NT2/D1 (cell line): Measurements from ENCODE around the gene PMM1.
A peak's percentile ranks its signal among the peaks of the same experiment; 100 is the strongest.
"Not testable (repeated sequence)": the region's sequence is repeated elsewhere in the genome, so short reads cannot be mapped to it uniquely, and the experiment has no call there.

Experiments used
- DNase-seq: peaks from one replicate; pipeline ENCODE4 v3.0.0-alpha.2; 2011; ENCODE audit warnings: low read depth, low spot score
- H3K27me3 ChIP-seq: 2 replicates; pipeline ENCODE4 v1.6.0; 2011; ENCODE audit warnings: mild to moderate bottlenecking; ENCODE audit not compliant: insufficient read length, insufficient read depth
- H3K36me3 ChIP-seq: 2 replicates; pipeline ENCODE4 v1.6.1; 2011; ENCODE audit warnings: mild to moderate bottlenecking, low read length, mixed read lengths; ENCODE audit not compliant: insufficient read depth, insufficient read length
- H3K4me1 ChIP-seq: 2 replicates; pipeline ENCODE4 v1.5.1; 2011; ENCODE audit not compliant: insufficient read depth, insufficient read length
- H3K4me3 ChIP-seq: 2 replicates; pipeline ENCODE4 v1.5.1; 2011; ENCODE audit warnings: low read depth; ENCODE audit not compliant: insufficient read length
- H3K9ac ChIP-seq: 2 replicates; pipeline ENCODE4 v1.6.0; 2011; ENCODE audit warnings: low read depth; ENCODE audit not compliant: insufficient read length
- H3K9me3 ChIP-seq: 2 replicates; pipeline ENCODE4 v1.5.1; 2011; ENCODE audit warnings: mild to moderate bottlenecking, low read length; ENCODE audit not compliant: insufficient read depth
- SUZ12 ChIP-seq: IDR thresholded peaks from 2 replicates; pipeline ENCODE4 v1.6.1; 2011; ENCODE audit not compliant: insufficient read length, insufficient read depth; ENCODE audit errors: extremely low read depth
- YY1 ChIP-seq: IDR thresholded peaks from 2 replicates; pipeline ENCODE4 v1.6.1; 2011; ENCODE audit not compliant: insufficient read length, insufficient read depth
- ZNF274 ChIP-seq: IDR thresholded peaks from 2 replicates; pipeline ENCODE4 v1.6.1; 2011; ENCODE audit warnings: mild to moderate bottlenecking, low read depth, low read length

PMM1 gene

GRCh38 chr22:41595703-41596102 lies 6.1 kb upstream of the PMM1 start:
- DNase-seq, result no peak
- Histone ChIP-seq H3K4me1 (peaks cover 5% of the 10 kb centered on the region), H3K9ac (no peak overlapping the region), H3K27me3 (no peaks in the 10 kb centered on the region), H3K9me3 (peaks cover 6% of the 10 kb centered on the region; the same call in 1 of the 2 replicates), H3K36me3 (peaks cover 18% of the 10 kb centered on the region), H3K4me3 (no peak overlapping the region)
- no peak for TF ChIP-seq ZNF274
- no peak for TF ChIP-seq SUZ12
- TF ChIP-seq YY1, result no peak

GRCh38 chr22:41593336-41593960 lies 3.8 kb upstream of the PMM1 start:
- H3K36me3 ChIP-seq, result peaks cover 11% of the 10 kb centered on the region
- H3K9me3 ChIP-seq, H3K9ac ChIP-seq, H3K4me1 ChIP-seq, H3K27me3 ChIP-seq, DNase-seq, H3K4me3 ChIP-seq: not testable (repeated sequence)

GRCh38 chr22:41587347-41587723 lies 2.3 kb downstream of the PMM1 start:
- Histone ChIP-seq H3K4me3 (no peak overlapping the region), H3K4me1 (peaks cover 4% of the 10 kb centered on the region), H3K9me3 (no peaks in the 10 kb centered on the region), H3K9ac (no peak overlapping the region), H3K27me3 (no peaks in the 10 kb centered on the region), H3K36me3 (peaks cover 16% of the 10 kb centered on the region)
- DNase-seq, result no peak
- TF ChIP-seq ZNF274 (no peak), SUZ12 (no peak), YY1 (no peak)

- no peak for DNase-seq
- TF ChIP-seq ZNF274, result no peak
- TF ChIP-seq YY1, result no peak
- no peak for TF ChIP-seq SUZ12
- no peak overlapping the region for H3K9ac ChIP-seq
- H3K9me3 ChIP-seq, result no peaks in the 10 kb centered on the region
- peaks cover 4% of the 10 kb centered on the region for H3K4me1 ChIP-seq
- H3K27me3 ChIP-seq, result no peaks in the 10 kb centered on the region
- H3K36me3 ChIP-seq, result peaks cover 19% of the 10 kb centered on the region
- no peak overlapping the region for H3K4me3 ChIP-seq
Measured at GRCh38 chr22:41585898-41586297, 3.7 kb downstream of the PMM1 start.

GRCh38 chr22:41584881-41585280 lies 4.8 kb downstream of the PMM1 start:
- Histone ChIP-seq H3K4me1 (peaks cover 4% of the 10 kb centered on the region), H3K9ac (no peak overlapping the region), H3K9me3 (no peaks in the 10 kb centered on the region), H3K36me3 (peaks cover 24% of the 10 kb centered on the region), H3K4me3 (no peak overlapping the region), H3K27me3 (no peaks in the 10 kb centered on the region)
- TF ChIP-seq ZNF274 (no peak), YY1 (no peak), SUZ12 (no peak)
- no peak for DNase-seq

DNA sequence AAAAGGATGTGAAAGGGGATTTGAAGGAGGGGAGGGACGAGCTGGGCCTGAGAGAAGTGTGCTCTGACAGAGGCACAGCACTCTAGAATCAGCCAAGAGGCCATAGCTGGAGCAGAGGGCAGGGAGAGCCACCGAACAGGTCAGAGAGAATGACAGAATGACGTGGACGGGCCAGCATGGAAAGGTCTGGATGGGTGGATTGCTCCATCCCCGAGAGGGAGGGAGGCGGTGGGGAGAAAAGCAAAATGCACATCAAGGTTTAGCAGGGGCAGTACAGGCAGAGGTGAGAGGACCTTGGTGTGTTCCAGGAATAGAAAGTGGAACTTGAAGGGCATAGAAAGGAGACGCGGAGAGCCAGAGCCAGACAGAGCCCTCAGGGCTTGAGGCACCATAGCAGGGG lies 6.9 kb downstream of the PMM1 start:
- Histone ChIP-seq H3K27me3 (no peaks in the 10 kb centered on the region), H3K9me3 (no peaks in the 10 kb centered on the region), H3K9ac (peak overlapping the region; percentile 17), H3K4me3 (no peak overlapping the region), H3K36me3 (peaks cover 29% of the 10 kb centered on the region), H3K4me1 (peaks cover 2% of the 10 kb centered on the region)
- TF ChIP-seq YY1, result no peak
- no peak for TF ChIP-seq SUZ12
- TF ChIP-seq ZNF274, result no peak
- DNase-seq, result no peak

GRCh38 chr22:41579997-41580355 lies 9.7 kb downstream of the PMM1 start:
- H3K4me1 ChIP-seq, result peaks cover 7% of the 10 kb centered on the region
- no peaks in the 10 kb centered on the region for H3K9me3 ChIP-seq
- no peak overlapping the region for H3K9ac ChIP-seq
- TF ChIP-seq YY1 (no peak), ZNF274 (no peak), SUZ12 (no peak)
- H3K4me3 ChIP-seq, result no peak overlapping the region
- H3K27me3 ChIP-seq, result no peaks in the 10 kb centered on the region
- no peak for DNase-seq
- H3K36me3 ChIP-seq, result peaks cover 40% of the 10 kb centered on the region

DNA sequence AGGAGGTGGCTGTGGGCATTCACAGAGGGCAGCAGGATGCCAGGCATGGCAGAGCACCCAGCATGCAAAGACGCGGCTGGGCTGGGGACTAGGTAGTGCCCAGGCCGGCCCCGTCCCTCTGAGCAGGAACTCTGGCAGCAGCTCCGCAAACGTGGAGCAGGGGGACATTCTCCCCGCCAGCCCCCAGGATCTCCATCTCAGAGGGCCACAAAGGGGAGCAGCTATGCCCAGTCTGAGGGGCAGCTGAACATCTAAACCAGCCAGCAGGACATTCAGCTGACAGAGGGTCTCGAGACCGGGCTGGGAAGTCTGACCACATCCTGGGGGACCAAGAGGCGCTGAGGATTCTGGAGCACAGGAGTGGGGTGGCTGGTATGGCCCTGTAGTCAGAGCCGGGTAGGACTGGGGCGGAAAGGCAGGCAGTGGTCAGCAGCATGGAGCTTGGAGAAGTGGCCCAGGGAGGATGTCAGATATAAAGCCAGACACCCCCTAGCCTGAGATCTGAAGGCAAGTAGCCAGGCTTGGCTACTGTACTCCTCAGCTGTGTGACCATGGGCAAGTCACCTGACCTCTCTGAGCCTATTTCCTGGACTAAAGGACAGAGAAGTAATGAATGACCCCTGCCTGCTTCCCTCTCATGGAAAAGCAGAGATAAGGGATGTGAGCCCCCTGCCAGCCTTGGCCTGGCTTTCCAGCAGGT lies 10.2 kb downstream of the PMM1 start:
- DNase-seq, result no peak
- no peaks in the 10 kb centered on the region for H3K9me3 ChIP-seq
- peaks cover 41% of the 10 kb centered on the region for H3K36me3 ChIP-seq
- peaks cover 11% of the 10 kb centered on the region for H3K4me1 ChIP-seq
- no peak overlapping the region for H3K4me3 ChIP-seq
- no peaks in the 10 kb centered on the region for H3K27me3 ChIP-seq
- TF ChIP-seq SUZ12 (no peak), YY1 (no peak), ZNF274 (no peak)
- peak overlapping the region; percentile 21 for H3K9ac ChIP-seq
